DLD1 (cell line): ENCODE data around the gene SCLT1.

Experiments
- in situ Hi-C: cut with HindIII; loops from 2 replicates; pipeline ENCODE4 v1.10.0; 2017; ENCODE audit warnings: low sequenced_read_pairs

The SCLT1 gene

GRCh38 chr4:128973384-128973783, 120.0 kb downstream of the SCLT1 start:
- in situ Hi-C loops: no loop called here

GRCh38 chr4:128961405-128961804, 131.9 kb downstream of the SCLT1 start:
- in situ Hi-C loops: no loop called here

DNA sequence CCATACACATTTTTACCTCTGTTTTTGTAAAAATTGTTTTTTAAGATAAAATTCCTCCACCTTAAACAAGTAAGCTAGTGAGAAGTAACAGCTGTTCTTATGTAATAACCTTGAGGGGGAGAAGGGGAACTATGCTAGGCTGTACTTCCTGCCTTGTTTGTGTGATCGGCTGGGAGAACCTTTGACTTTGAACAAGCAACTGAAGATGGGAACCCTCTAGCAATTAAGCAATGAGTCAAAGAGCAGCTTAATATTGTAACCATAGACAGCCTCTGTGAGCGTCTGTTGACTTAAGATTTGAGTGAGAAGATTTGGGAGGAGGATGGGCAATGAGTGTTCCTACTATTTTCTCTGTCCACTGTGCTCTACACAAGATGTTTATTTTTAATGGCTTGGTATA, 135.1 kb downstream of the SCLT1 start:
- in situ Hi-C loops: no loop called here

GRCh38 chr4:128957459-128957858, 135.9 kb downstream of the SCLT1 start:
- in situ Hi-C loops: no loop called here

GRCh38 chr4:128955751-128956150, 137.6 kb downstream of the SCLT1 start:
- in situ Hi-C loops: no loop called here

DNA sequence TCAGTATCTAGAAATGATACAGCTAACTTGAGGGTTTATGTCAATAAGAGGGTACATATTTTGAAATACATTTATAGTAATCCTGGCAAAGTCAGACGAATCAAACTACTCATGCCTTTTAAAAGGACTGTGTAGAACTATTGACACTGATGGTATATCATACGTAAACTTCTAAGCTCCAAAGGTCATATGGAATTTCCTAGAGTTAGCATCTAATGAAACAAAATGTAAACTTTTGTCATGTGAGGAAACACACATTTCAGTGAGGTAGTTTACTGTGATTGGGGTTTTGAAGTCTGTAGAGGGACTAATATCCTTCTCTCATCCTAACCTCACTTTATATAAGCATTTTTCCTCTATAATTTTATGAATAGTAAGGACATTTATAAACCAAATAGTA, 138.4 kb downstream of the SCLT1 start:
- in situ Hi-C loops: no loop called here

- in situ Hi-C loops: no loop called here
Measured at GRCh38 chr4:128951316-128951715, 142.0 kb downstream of the SCLT1 start.

- in situ Hi-C loops: no loop called here
Measured at GRCh38 chr4:128950796-128951195, 142.5 kb downstream of the SCLT1 start.

- in situ Hi-C loops: no loop called here
Measured at GRCh38 chr4:128946916-128947315, 146.4 kb downstream of the SCLT1 start.

DNA sequence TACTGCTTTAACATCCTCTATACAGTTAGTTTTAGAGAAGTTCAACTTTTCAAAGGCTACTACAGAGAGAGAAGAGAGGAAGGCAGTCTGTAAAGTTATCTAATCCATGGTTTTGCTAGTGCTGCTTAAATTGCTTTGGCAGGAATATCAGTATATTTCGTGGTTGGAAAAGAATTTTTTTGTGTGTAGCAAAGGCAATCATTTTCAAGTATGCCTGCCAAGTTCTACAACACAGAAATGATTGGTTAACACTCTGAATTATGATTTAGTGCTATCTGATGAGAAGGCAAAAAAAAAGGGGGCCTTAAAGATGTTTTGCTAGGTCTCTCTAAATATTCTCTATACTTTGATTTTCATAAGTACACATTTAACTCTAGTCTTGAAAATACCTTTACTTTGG, 150.7 kb downstream of the SCLT1 start:
- in situ Hi-C loops: no loop called here

DNA sequence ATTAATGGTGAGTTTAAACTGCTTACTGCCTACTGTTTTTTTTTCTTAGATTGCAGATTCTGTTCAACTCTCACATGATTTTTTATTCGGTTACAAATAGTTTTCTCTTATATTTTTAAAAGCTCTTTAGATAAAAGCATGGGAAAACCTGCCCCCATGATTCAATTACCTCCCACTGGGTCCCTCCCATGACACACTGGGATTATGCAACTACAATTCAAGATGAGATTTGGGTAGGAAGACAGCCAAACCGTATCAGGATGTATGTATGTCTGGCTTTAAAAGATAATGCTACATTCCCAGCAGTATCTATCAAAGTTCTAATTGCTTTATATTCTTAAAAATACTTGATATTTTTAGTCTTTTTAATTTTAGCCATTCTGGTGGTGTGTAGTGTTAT, 152.4 kb downstream of the SCLT1 start:
- in situ Hi-C loops: no loop called here

DNA sequence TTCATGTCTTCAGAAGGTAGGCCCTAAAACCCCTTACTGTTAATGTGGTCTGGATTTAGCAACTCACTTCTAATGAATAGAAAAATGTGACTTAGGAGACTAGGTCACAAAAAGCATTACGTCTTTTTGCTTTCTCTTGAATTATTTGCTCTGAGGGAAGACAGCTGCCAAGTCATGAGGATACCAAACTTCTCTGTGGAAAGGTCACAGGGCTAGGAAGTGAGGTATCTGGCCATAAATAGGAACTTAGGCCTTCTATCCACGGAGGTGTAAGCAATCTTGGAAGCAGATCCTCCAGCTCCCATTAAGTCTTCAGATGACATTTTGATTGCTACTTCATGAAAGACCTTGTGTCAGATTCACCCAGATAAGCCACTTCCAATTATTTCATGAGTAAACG, 163.3 kb downstream of the SCLT1 start:
- in situ Hi-C loops: no loop called here

DNA sequence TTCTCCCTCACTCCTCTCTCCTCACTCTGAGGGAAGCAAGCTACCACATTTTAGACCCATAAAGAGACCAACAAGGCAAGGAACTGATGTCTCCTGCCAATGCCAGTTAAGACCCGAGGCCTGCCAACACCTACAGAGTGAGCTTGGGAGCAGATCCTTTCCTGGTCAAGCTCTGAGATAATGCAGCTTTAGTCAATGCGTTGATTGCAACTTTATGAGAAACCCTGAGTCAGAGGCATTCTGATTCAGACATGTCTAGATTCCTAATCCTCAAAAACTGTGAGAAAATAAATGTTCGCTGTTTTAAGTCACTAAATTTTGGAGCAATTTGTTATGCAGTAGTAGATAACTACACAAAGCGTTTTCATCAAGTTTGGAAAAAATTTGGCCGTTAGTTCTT, 168.4 kb downstream of the SCLT1 start:
- in situ Hi-C loops: no loop called here

DNA sequence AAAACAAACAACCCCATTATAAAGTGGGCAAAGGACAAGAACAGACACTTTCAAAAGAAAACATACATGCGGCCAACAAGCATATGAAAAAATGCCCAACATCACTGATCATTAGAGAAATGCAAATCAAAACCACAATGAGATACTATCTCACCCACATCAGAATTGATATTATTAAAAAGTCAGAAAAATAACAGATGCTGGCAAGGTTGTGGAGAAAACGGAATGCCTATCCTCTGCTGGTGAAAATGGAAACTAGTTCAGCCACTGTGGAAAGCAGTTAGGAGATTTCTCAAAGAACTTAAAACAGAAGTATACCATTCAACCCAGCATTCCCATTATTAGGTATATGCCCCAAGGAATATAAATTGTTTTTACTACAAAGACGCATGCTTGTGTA, 171.4 kb downstream of the SCLT1 start:
- in situ Hi-C loops: no loop called here

DNA sequence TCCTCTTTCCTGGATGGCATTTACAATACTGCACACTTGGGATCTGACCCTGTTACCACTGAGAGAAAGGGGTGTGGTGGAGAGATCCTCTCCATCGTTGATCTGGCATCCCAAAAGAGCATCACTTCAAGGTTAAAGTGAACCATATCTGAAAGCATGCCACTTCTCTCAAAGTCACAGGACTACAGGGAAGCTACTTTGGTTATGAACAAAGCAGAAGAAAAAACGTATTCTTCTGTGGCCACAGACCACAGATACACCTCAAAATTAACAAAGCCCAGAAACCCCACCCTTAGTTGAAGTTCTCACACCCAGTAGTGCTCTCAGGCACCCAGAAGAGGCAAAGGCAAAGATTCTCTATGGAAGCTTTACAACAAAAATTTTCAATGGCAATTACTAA, 175.6 kb downstream of the SCLT1 start:
- in situ Hi-C loops: no loop called here

DNA sequence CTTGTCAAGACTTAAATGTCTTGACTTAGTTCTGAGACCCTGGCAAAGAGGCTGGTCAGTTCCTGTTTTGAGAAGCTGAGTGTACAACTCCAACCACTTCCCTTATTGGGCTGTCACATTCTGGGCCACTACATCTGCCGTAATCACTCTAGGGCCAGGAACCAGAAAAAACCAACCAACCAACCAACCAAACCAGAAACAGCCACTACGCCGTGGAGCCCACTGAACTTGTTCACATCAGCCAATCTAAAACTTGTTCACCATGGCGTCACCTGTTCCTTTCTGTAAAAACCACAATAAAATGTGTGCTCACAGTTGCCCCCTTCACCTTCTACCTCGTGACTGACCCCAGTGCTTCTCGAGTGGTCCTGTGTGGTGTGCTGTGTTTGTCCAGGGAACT, 176.5 kb downstream of the SCLT1 start:
- in situ Hi-C loops: no loop called here

- in situ Hi-C loops: no loop called here
Measured at GRCh38 chr4:128915544-128915943, 177.8 kb downstream of the SCLT1 start.

GRCh38 chr4:128913228-128913627, 180.1 kb downstream of the SCLT1 start:
- in situ Hi-C loops: no loop called here

DNA sequence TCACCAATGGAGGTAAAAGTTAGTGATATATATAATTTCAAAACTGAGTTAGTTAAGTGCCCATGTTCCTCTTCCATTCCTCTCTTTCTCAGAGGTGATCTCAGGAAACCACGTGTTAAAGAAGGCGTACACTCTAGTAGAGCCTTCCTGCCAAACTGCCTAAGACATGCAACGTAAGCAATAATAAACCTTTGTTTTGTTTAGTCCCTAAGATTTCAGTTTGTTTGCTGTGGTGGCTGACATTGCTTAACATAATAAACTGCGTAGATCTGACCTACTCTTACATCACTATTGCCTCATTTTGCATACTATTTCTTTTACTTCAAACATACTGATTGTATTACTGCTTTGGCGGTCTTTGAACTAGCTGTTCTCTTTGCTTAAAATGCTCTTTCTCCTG, 184.6 kb downstream of the SCLT1 start:
- in situ Hi-C loops: no loop called here

DNA sequence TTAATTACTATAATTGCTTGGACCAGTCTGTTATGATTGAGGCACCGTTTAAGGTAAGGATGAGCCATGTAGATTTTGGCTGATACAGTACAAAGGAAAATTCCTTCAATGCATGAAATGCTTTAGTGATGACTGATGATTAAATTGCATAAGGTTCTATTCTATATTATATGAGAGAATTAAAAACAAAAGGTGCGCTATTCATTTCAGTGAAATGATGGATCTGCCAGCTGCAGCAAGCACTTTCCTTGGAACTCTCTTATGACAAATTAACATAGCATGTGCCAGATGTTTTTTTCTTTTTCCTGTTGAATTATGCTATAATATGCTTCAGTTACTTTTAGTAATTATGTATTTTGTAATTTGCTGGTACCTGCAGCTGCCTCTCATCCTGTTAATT, 185.4 kb downstream of the SCLT1 start:
- in situ Hi-C loops: no loop called here

GRCh38 chr4:128906581-128906980, 186.8 kb downstream of the SCLT1 start:
- in situ Hi-C loops: no loop called here

DNA sequence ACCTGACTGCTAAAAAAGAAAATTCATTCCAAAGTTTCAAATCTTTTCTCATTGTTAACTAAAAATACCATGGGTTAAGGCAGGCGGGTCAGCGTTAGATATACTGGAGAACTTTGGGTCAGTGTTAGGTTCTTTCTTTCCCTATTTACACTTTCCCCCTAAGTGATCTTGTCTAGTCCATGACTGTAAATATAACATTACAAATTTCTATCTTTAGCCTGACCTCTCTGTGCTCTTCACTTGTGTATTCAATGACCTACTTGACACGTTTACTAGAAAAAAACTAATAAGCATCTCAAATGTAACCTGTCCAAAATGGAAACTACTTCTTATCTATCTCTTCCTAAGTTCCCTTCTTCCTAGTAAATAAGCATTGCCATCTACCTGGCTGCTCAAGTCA, 188.5 kb downstream of the SCLT1 start:
- in situ Hi-C loops: no loop called here

DNA sequence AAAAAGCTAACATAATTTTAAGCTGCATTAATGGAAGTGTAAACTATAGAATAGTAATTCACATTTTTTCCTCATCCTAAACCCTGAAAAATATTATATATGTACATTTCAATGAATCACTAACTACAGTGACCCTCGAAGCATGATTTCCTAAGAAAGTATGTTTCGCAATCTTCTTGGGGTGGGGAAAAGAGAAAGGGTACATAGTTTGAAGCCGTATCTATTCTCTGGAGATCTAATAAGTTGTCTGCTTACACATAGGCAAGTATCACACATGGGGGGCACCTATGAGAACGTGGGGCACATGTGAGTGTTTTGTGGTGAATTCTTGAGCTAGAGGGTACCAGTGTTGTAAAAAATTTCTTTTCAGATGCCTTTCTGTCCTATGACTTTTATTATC, 212.7 kb downstream of the SCLT1 start:
- in situ Hi-C loops: no loop called here

DNA sequence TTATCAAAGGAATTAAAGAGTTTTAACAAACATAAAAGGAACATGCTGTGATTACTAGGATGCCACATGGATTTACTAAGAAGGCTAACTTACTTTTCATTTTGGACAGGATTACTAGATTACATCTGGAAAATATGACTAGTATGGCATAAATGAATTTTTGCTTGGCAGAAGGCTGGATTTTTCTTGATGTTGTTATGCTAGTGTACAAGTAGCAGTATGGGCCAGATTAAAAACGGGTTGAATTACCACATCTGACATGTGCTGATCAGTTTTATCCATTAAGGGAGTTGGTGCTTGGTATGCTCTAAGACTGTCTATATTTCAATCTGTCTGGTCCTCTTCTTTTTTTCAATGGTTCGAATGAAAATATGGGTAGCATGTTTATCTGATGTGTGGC, 213.4 kb downstream of the SCLT1 start:
- in situ Hi-C loops: no loop called here
